Measurements from ENCODE around the gene ANKUB1. TPM values are rescaled to one million over a fixed set of nuclear protein-coding genes. Genes with fewer than 3 reads are reported as not detected.

Gene ANKUB1
- total and polyA plus RNA-seq, 10 of the 15 experiments (the other 5 are each of a cell fraction or from before 2014, with no cell fraction given) = 0.08 TPM; not detected in 9

GRCh38 chr3:149812606-149813366, 20.4 kb upstream of the ANKUB1 start, which contains the start of gene RNF13 (continued):
- TF ChIP-seq MAX (IDR thresholded peaks at IDR 0.05; ENCODE audit: low read depth, low read length) = peak; percentile 72
- peak in 1 of 2 experiments; percentile 12; a peak in 2 of 4 replicates for TF ChIP-seq IKZF2 (IDR thresholded peaks at IDR 0.05)
- peak; percentile 11; the same call in 1 of the 2 replicates for TF ChIP-seq HCFC1 (IDR thresholded peaks at IDR 0.05; ENCODE audit: low read length)
- TF ChIP-seq RAD51 (IDR thresholded peaks at IDR 0.05) = 0 out of 2 replicates have a peak, but pooled peaks have one; percentile 11
- TF ChIP-seq RELB (IDR thresholded peaks at IDR 0.05; ENCODE audit: low read depth) = 0 out of 2 replicates have a peak, but pooled peaks have one; percentile 42
- TF ChIP-seq ELK1 (IDR thresholded peaks at IDR 0.05; ENCODE audit: low read depth, low read length) = no peak
- peak; percentile 20; the same call in 1 of the 2 replicates for TF ChIP-seq RB1 (IDR thresholded peaks at IDR 0.05; ENCODE audit: borderline replicate concordance)
- no peak for TF ChIP-seq FOXM1 (IDR thresholded peaks at IDR 0.05; ENCODE audit: low read depth, low read length)
- peak; percentile 43; the same call in 1 of the 3 replicates for TF ChIP-seq POU2F2 (IDR thresholded peaks at IDR 0.05; ENCODE audit: borderline replicate concordance, low read depth, low read length)
- no peak for TF ChIP-seq ZBTB33 (IDR thresholded peaks at IDR 0.05)
- TF ChIP-seq CREM (IDR thresholded peaks at IDR 0.05; ENCODE audit: low read depth) = peak; percentile 45; the same call in 1 of the 2 replicates
- peak; percentile 72; the same call in 1 of the 2 replicates for TF ChIP-seq PML (IDR thresholded peaks at IDR 0.05; ENCODE audit: low read length)
- TF ChIP-seq TCF7 (IDR thresholded peaks at IDR 0.05; ENCODE audit: borderline replicate concordance) = no peak
- TF ChIP-seq BACH1 (IDR thresholded peaks at IDR 0.05; ENCODE audit: borderline replicate concordance) = peak; percentile 22
- peak; percentile 35; the same call in 1 of the 2 replicates for TF ChIP-seq STAT1 (conservative IDR thresholded peaks at IDR 0.05)
- peak; percentile 59; the same call in 1 of the 2 replicates for TF ChIP-seq HDGF (IDR thresholded peaks at IDR 0.05)
- 0 out of 2 replicates have a peak, but pooled peaks have one; percentile 59 for TF ChIP-seq NBN (IDR thresholded peaks at IDR 0.05)
- no peak for TF ChIP-seq MYB (IDR thresholded peaks at IDR 0.05; ENCODE audit: borderline replicate concordance, low read depth, low read length)
- no peak for TF ChIP-seq ESRRA (IDR thresholded peaks at IDR 0.05; ENCODE audit: low read length)
- peak; percentile 83; the same call in 1 of the 2 replicates for TF ChIP-seq DPF2 (IDR thresholded peaks at IDR 0.05)
- no peak for TF ChIP-seq SUZ12 (IDR thresholded peaks at IDR 0.05; ENCODE audit: unreplicated experiment)
- 0 out of 2 replicates have a peak, but pooled peaks have one; percentile 28 for TF ChIP-seq ZNF592 (IDR thresholded peaks at IDR 0.05)

Data from GM12878 (cell line).